SU-DHL-6 (cell line): ENCODE data around the gene P3H4.
A peak's percentile ranks its signal among the peaks of the same experiment; 100 is the strongest.
"Not testable (repeated sequence)": the region's sequence is repeated elsewhere in the genome, so short reads cannot be mapped to it uniquely, and the experiment has no call there.

Experiments
- H2AFZ ChIP-seq: fragments of 200-600 bp; sonication (generic); 2 replicates; pipeline ENCODE4 v1.6.1; 2014; ENCODE audit warnings: low read depth, mild to moderate bottlenecking, moderate library complexity, mixed read lengths, antibody characterized with exemption, low read length; ENCODE audit not compliant: severe bottlenecking
- H3F3A ChIP-seq: fragments of 200-600 bp; shearing (Covaris generic); 2 replicates; pipeline ENCODE4 v1.6.0; 2016; ENCODE audit warnings: antibody characterized with exemption, mild to moderate bottlenecking; ENCODE audit not compliant: insufficient read depth
- H3K27ac ChIP-seq: fragments of 200-600 bp; sonication (generic); 2 replicates; pipeline ENCODE4 v1.5.1; 2016; ENCODE audit warnings: low read depth, mild to moderate bottlenecking, low read length, moderate library complexity, mixed read lengths
- H3K27me3 ChIP-seq: fragments of 200-600 bp; sonication (generic), shearing (Covaris generic); 2 replicates; pipeline ENCODE4 v1.6.0; 2014; ENCODE audit warnings: mild to moderate bottlenecking, low read length
- H3K36me3 ChIP-seq: fragments of 200-600 bp; sonication (generic); 2 replicates; pipeline ENCODE4 v1.6.1; 2014; ENCODE audit warnings: mild to moderate bottlenecking, low read length, mixed read lengths
- H3K4me2 ChIP-seq: fragments of 300-600, 200-600 bp; shearing (Covaris generic), sonication (generic); 2 replicates; pipeline ENCODE4 v1.6.0; 2014; ENCODE audit warnings: low read length, low read depth, mild to moderate bottlenecking; ENCODE audit not compliant: poor library complexity, severe bottlenecking
- H3K4me3 ChIP-seq: fragments of 200-600 bp; sonication (generic); 2 replicates; pipeline ENCODE4 v1.5.1; 2014; ENCODE audit warnings: antibody characterized with exemption, low read length, mild to moderate bottlenecking, mixed read lengths; ENCODE audit not compliant: insufficient read depth, poor library complexity, severe bottlenecking
- H3K79me2 ChIP-seq: fragments of 200-600 bp; sonication (generic); 2 replicates; pipeline ENCODE4 v1.6.1; 2014; ENCODE audit warnings: mild to moderate bottlenecking, low read length, moderate library complexity; ENCODE audit not compliant: insufficient read depth
- H3K9ac ChIP-seq: fragments of 200-600 bp; sonication (generic); 2 replicates; pipeline ENCODE4 v1.7.0; 2014; ENCODE audit warnings: mild to moderate bottlenecking, low read length
- H3K9me2 ChIP-seq: fragments of 200-600 bp; sonication (generic); replicated peaks from 2 replicates; pipeline ENCODE4 v1.6.1; 2014; ENCODE audit warnings: low read length; ENCODE audit not compliant: insufficient read depth
- H3K9me3 ChIP-seq: fragments of 200-600 bp; sonication (generic); 2 replicates; pipeline ENCODE4 v1.6.1; 2014; ENCODE audit warnings: low read length, mixed read lengths; ENCODE audit not compliant: insufficient read depth
- H4K20me1 ChIP-seq: fragments of 200-600 bp; sonication (generic); 2 replicates; pipeline ENCODE4 v1.6.1; 2014; ENCODE audit warnings: low read depth, mild to moderate bottlenecking, antibody characterized with exemption, low read length, moderate library complexity, mixed read lengths
- CTCF ChIP-seq: fragments of 200-600 bp; sonication (generic); IDR thresholded peaks from one replicate; pipeline ENCODE4 v1.5.1; 2017; ENCODE audit warnings: antibody characterized with exemption, mild to moderate bottlenecking, low read length, moderate library complexity; ENCODE audit not compliant: insufficient read depth, poor library complexity, severe bottlenecking
- EZH2phosphoT487 ChIP-seq: fragments of 200-600 bp; sonication (generic), shearing (Covaris generic); conservative IDR thresholded peaks from 2 replicates; pipeline ENCODE4 v1.6.1; 2018; ENCODE audit warnings: mild to moderate bottlenecking, antibody characterized with exemption, low read length, moderate library complexity, mixed read lengths

Gene P3H4, protein sequence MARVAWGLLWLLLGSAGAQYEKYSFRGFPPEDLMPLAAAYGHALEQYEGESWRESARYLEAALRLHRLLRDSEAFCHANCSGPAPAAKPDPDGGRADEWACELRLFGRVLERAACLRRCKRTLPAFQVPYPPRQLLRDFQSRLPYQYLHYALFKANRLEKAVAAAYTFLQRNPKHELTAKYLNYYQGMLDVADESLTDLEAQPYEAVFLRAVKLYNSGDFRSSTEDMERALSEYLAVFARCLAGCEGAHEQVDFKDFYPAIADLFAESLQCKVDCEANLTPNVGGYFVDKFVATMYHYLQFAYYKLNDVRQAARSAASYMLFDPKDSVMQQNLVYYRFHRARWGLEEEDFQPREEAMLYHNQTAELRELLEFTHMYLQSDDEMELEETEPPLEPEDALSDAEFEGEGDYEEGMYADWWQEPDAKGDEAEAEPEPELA

GRCh38 chr17:41811549-41812380 lies at the start of gene P3H4:
Gene P3H4, minus strand, starts transcription at chr17:41811949. Its CDS starts 34 bp downstream, at chr17:41811915.
- H3K79me2 ChIP-seq, result no peaks in the 10 kb centered on the region
- H3K4me3 ChIP-seq, result peak within 1 kb of the TSS; percentile 73
- H3K9me3 ChIP-seq, result no peaks in the 10 kb centered on the region
- peak within 1 kb of the TSS; percentile 90 for H2AFZ ChIP-seq
- H3K9me2 ChIP-seq, result no peaks in the 10 kb centered on the region
- H3K36me3 ChIP-seq, result no peaks in the 10 kb centered on the region
- no peaks in the 10 kb centered on the region for H3F3A ChIP-seq
- peak within 1 kb of the TSS; percentile 66 for H3K4me2 ChIP-seq
- H3K27me3 ChIP-seq, result no peaks in the 10 kb centered on the region
- no peaks in the 10 kb centered on the region for H4K20me1 ChIP-seq
- TF ChIP-seq EZH2phosphoT487 (no peak), CTCF (peak; percentile 44)
- no peak within 1 kb of the TSS for H3K27ac ChIP-seq
- peak within 1 kb of the TSS; percentile 66 for H3K9ac ChIP-seq

- H3K9me3 ChIP-seq, result no peaks in the 10 kb centered on the region
- no peak for TF ChIP-seq EZH2phosphoT487
- no peak for TF ChIP-seq CTCF
- no peaks in the 10 kb centered on the region for H3K27me3 ChIP-seq
- no peaks in the 10 kb centered on the region for H3K9me2 ChIP-seq
- H3K27ac ChIP-seq, result no peak overlapping the region
- no peak overlapping the region for H2AFZ ChIP-seq
- no peak overlapping the region for H3K4me2 ChIP-seq
- H3K9ac ChIP-seq, result no peak overlapping the region
- no peak overlapping the region for H3K4me3 ChIP-seq
- no peaks in the 10 kb centered on the region; the same call in 1 of the 2 replicates for H4K20me1 ChIP-seq
- peaks cover 84% of the 10 kb centered on the region for H3K79me2 ChIP-seq
- H3K36me3 ChIP-seq, result no peaks in the 10 kb centered on the region
- H3F3A ChIP-seq, result 0 out of 2 replicates have a peak, but pooled peaks cover 3% of the 10 kb centered on the region
Measured at GRCh38 chr17:41860254-41860931, 48.6 kb upstream of the P3H4 start.

DNA sequence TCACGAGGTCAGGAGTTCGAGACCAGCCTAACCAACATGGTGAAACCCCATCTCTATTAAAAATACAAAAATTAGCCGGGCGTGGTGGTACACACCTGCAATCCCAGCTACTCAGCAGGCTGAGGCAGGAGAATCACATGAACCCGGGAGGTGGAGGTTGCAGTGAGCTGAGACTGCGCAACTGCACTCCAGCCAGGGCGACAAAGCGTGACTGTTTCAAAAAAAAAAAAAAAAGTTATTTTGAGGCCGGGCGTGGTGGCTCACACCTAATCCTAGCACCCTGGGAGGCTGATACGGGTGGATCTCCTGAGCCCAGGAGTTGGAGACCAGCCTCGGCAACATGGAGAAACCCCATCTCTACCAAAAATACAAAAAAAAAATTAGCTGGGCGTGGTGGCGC lies 39.6 kb upstream of the P3H4 start:
- H3K36me3 ChIP-seq, result peaks cover 13% of the 10 kb centered on the region
- not testable (repeated sequence) for H2AFZ ChIP-seq, H3K27me3 ChIP-seq, H3K9ac ChIP-seq, H3K9me2 ChIP-seq, H3K4me3 ChIP-seq, H4K20me1 ChIP-seq, H3K9me3 ChIP-seq
- H3K27ac ChIP-seq, result peak overlapping the region; percentile 87; the same call in 1 of the 2 replicates
- H3K4me2 ChIP-seq, result peak overlapping the region; percentile 70
- H3K79me2 ChIP-seq, result peaks cover 79% of the 10 kb centered on the region
- H3F3A ChIP-seq, result peaks cover 49% of the 10 kb centered on the region
